Measurements from ENCODE around the gene ARHGEF12.

GRCh38 chr11:120515186-120515723 is 179.0 kb downstream of the ARHGEF12 start:
- TF ChIP-seq EZH2 (IDR thresholded peaks at IDR 0.05; ENCODE audit: low read depth, unreplicated experiment) (no peak), POLR2AphosphoS5 (IDR thresholded peaks at IDR 0.05; ENCODE audit: low read depth) (no peak), CTCF (conservative IDR thresholded peaks at IDR 0.05; ENCODE audit: low read depth in 2 of 2) (no peak), EZH2phosphoT487 (IDR thresholded peaks at IDR 0.05; ENCODE audit: unreplicated experiment) (no peak), ETS1 (IDR thresholded peaks at IDR 0.05) (no peak), REST (IDR thresholded peaks at IDR 0.05; ENCODE audit: unreplicated experiment) (no peak), JUNB (IDR thresholded peaks at IDR 0.05; ENCODE audit: unreplicated experiment) (no peak), ZNF331 (CRISPR knock-in tag; IDR thresholded peaks at IDR 0.05; ENCODE audit: low read depth) (no peak), CREB1 (CRISPR knock-in tag; IDR thresholded peaks at IDR 0.05; ENCODE audit: low read depth) (no peak)
